Hepatocyte (in vitro differentiated cells): ENCODE results near the gene CLASRP. TPM values are rescaled to one million over a fixed set of nuclear protein-coding genes. Genes with fewer than 3 reads are reported as not detected.

Experiments
- DNase-seq: peaks from one replicate; pipeline ENCODE4 v3.0.0-alpha.2; 2016; ENCODE audit warnings: low spot score
- H2AFZ ChIP-seq: fragments of 200-600 bp; sonication (generic); 2 replicates; pipeline ENCODE4 v1.6.0; 2016; ENCODE audit warnings: antibody characterized with exemption, mild to moderate bottlenecking
- H3K27ac ChIP-seq: fragments of 200-600 bp; sonication (generic); 2 replicates; pipeline ENCODE4 v1.5.1; 2016; ENCODE audit warnings: mild to moderate bottlenecking
- H3K27me3 ChIP-seq: fragments of 200-600 bp; sonication (generic); 2 replicates; pipeline ENCODE4 v1.6.1; 2016
- H3K36me3 ChIP-seq: fragments of 200-600 bp; sonication (generic); replicated peaks from 2 replicates; pipeline ENCODE4 v1.5.1; 2016; ENCODE audit warnings: low read depth; ENCODE audit not compliant: insufficient read depth
- H3K4me1 ChIP-seq: fragments of 200-600 bp; sonication (generic); 2 replicates; pipeline ENCODE4 v1.5.1; 2016; ENCODE audit warnings: mild to moderate bottlenecking, moderate library complexity; ENCODE audit not compliant: insufficient read depth
- H3K4me2 ChIP-seq: fragments of 200-600 bp; sonication (generic); 2 replicates; pipeline ENCODE4 v1.6.0; 2016
- H3K4me3 ChIP-seq: fragments of 200-600 bp; sonication (generic); 2 replicates; pipeline ENCODE4 v1.5.1; 2016; ENCODE audit warnings: mild to moderate bottlenecking
- H3K79me2 ChIP-seq: fragments of 200-600 bp; sonication (generic); 2 replicates; pipeline ENCODE4 v1.6.0; 2017; ENCODE audit warnings: mild to moderate bottlenecking
- H3K9me2 ChIP-seq: fragments of 200-600 bp; sonication (generic); replicated peaks from 2 replicates; pipeline ENCODE4 v1.6.0; 2017; ENCODE audit warnings: mild to moderate bottlenecking; ENCODE audit not compliant: insufficient read depth
- H3K9me3 ChIP-seq: fragments of 200-600 bp; sonication (generic); 2 replicates; pipeline ENCODE4 v1.5.1; 2016; ENCODE audit warnings: low read depth, mild to moderate bottlenecking
- H4K20me1 ChIP-seq: fragments of 200-600 bp; sonication (generic); 2 replicates; pipeline ENCODE4 v1.6.0; 2016; ENCODE audit warnings: mild to moderate bottlenecking; ENCODE audit not compliant: insufficient read depth, poor library complexity, severe bottlenecking
- EZH2 ChIP-seq: fragments of 200-600 bp; sonication (generic); IDR thresholded peaks from 2 replicates; pipeline ENCODE4 v1.6.1; 2016; ENCODE audit warnings: antibody characterized with exemption, mild to moderate bottlenecking, borderline replicate concordance
- EZH2phosphoT487 ChIP-seq: fragments of 200-600 bp; sonication (generic); IDR thresholded peaks from one replicate; pipeline ENCODE4 v1.6.1; 2018; ENCODE audit warnings: antibody characterized with exemption, mild to moderate bottlenecking, low read depth, moderate library complexity; ENCODE audit not compliant: unreplicated experiment, severe bottlenecking
- WGBS: methylation state at CpG from one replicate; pipeline ENCODE4 v1.1.6; 2016; ENCODE audit warnings: low lambda C conversion rate; ENCODE audit errors: missing lambda C conversion rate; 5-methylcytosine and 5-hydroxymethylcytosine counted together
- polyA plus RNA-seq: library from polyadenylated mRNA; unstranded; fragments of >200 nt; fragmentation: Nextera tagmentation; extraction: Ambion mirVana; gene quantifications from 2 replicates; pipeline ENCODE4 v1.2.1, GENCODE V29; 2016
- total RNA-seq: library from RNA; depleted of rRNA; stranded (reverse); fragments of >200 nt; gene quantifications from 2 replicates; pipeline ENCODE4 v1.2.3, GENCODE V29; 2014
- TF ChIP-seq, protein P1 (sequence below): fragments of 200-600 bp; sonication (generic); IDR thresholded peaks from 2 replicates; pipeline ENCODE4 v1.5.1; 2016; ENCODE audit warnings: antibody characterized with exemption, mild to moderate bottlenecking; ENCODE audit not compliant: poor library complexity

The CLASRP gene
- total and polyA plus RNA-seq, 2 experiments from 2014 or later = 45.8 to 56.2 TPM

GRCh38 chr19:45001087-45001739 is 37.6 kb upstream of the CLASRP start, which contains the start of gene RELB:
RELB (plus strand) TSS chr19:45001464; CDS start chr19:45001580, 116 bp downstream.
- Histone ChIP-seq H3K4me1 (peaks cover 3% of the 10 kb centered on the region), H3K27me3 (no peaks in the 10 kb centered on the region), H3K4me3 (peak within 1 kb of the TSS; percentile 71), H3K4me2 (peak within 1 kb of the TSS; percentile 92), H3K9me2 (no peaks in the 10 kb centered on the region), H3K79me2 (no peaks in the 10 kb centered on the region), H2AFZ (peak within 1 kb of the TSS; percentile 78), H3K9me3 (no peaks in the 10 kb centered on the region), H3K36me3 (no peaks in the 10 kb centered on the region), H3K27ac (peak within 1 kb of the TSS; percentile 100), H4K20me1 (no peaks in the 10 kb centered on the region)
- peak; percentile 97 for DNase-seq
- 3% methylated on average over 59 of the region's 79 CpGs for WGBS
- TF ChIP-seq, protein P1, sequence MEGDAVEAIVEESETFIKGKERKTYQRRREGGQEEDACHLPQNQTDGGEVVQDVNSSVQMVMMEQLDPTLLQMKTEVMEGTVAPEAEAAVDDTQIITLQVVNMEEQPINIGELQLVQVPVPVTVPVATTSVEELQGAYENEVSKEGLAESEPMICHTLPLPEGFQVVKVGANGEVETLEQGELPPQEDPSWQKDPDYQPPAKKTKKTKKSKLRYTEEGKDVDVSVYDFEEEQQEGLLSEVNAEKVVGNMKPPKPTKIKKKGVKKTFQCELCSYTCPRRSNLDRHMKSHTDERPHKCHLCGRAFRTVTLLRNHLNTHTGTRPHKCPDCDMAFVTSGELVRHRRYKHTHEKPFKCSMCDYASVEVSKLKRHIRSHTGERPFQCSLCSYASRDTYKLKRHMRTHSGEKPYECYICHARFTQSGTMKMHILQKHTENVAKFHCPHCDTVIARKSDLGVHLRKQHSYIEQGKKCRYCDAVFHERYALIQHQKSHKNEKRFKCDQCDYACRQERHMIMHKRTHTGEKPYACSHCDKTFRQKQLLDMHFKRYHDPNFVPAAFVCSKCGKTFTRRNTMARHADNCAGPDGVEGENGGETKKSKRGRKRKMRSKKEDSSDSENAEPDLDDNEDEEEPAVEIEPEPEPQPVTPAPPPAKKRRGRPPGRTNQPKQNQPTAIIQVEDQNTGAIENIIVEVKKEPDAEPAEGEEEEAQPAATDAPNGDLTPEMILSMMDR = no peak
- no peak for TF ChIP-seq EZH2phosphoT487
- TF ChIP-seq EZH2 = no peak

- H3K4me1 ChIP-seq = peaks cover 7% of the 10 kb centered on the region
- no peak for DNase-seq
- H3K9me2 ChIP-seq = no peaks in the 10 kb centered on the region
Measured at GRCh38 chr19:45003485-45003884, 35.4 kb upstream of the CLASRP start.

GRCh38 chr19:45005787-45006186 is 33.1 kb upstream of the CLASRP start:
- no peak overlapping the region for H3K4me2 ChIP-seq
- no peaks in the 10 kb centered on the region for H3K9me3 ChIP-seq
- H3K27me3 ChIP-seq = no peaks in the 10 kb centered on the region
- TF ChIP-seq EZH2phosphoT487 (no peak), EZH2 (no peak)
- TF ChIP-seq, protein P1 = no peak
- no peak overlapping the region for H3K4me3 ChIP-seq
- H3K79me2 ChIP-seq = no peaks in the 10 kb centered on the region
- H3K9me2 ChIP-seq = no peaks in the 10 kb centered on the region
- H3K36me3 ChIP-seq = no peaks in the 10 kb centered on the region
- no peak for DNase-seq
- WGBS = 92% methylated on average over 9 of the region's 9 CpGs
- no peaks in the 10 kb centered on the region for H4K20me1 ChIP-seq
- H3K4me1 ChIP-seq = peaks cover 6% of the 10 kb centered on the region
- H3K27ac ChIP-seq = no peak overlapping the region
- H2AFZ ChIP-seq = no peak overlapping the region

More at GRCh38 chr19:45003485-45003884, 35.4 kb upstream of the CLASRP start:
- no peak for TF ChIP-seq EZH2
- Histone ChIP-seq H2AFZ (no peak overlapping the region), H3K27me3 (no peaks in the 10 kb centered on the region), H3K4me2 (no peak overlapping the region), H3K9me3 (no peaks in the 10 kb centered on the region), H3K79me2 (no peaks in the 10 kb centered on the region), H3K27ac (no peak overlapping the region), H3K36me3 (no peaks in the 10 kb centered on the region), H3K4me3 (no peak overlapping the region), H4K20me1 (no peaks in the 10 kb centered on the region)
- 96% methylated on average over 4 of the region's 4 CpGs for WGBS

- DNase-seq = peak; percentile 63
Measured at GRCh38 chr19:45008552-45008951, 30.3 kb upstream of the CLASRP start.

More at GRCh38 chr19:45008552-45008951, 30.3 kb upstream of the CLASRP start:
- TF ChIP-seq, protein P1 = no peak
- TF ChIP-seq EZH2phosphoT487 = no peak
- no peak for TF ChIP-seq EZH2
- Histone ChIP-seq H3K27ac (peak overlapping the region; percentile 75), H3K79me2 (no peaks in the 10 kb centered on the region), H3K4me1 (peaks cover 4% of the 10 kb centered on the region), H3K4me3 (no peak overlapping the region), H3K27me3 (no peaks in the 10 kb centered on the region), H4K20me1 (no peaks in the 10 kb centered on the region), H3K9me2 (no peaks in the 10 kb centered on the region), H3K9me3 (no peaks in the 10 kb centered on the region), H2AFZ (no peak overlapping the region), H3K36me3 (no peaks in the 10 kb centered on the region), H3K4me2 (peak overlapping the region; percentile 64)
- 63% methylated on average over 10 of the region's 10 CpGs for WGBS
